ENCODE results near the gene ANKRD44.

The ANKRD44 gene

GRCh38 chr2:197236816-197237215 lies 73.8 kb downstream of the ANKRD44 start:
- DNase-seq (ENCODE audit: low spot score) = no peak

- DNase-seq (ENCODE audit: low spot score) = no peak
These were observed 74.4 kb downstream of the ANKRD44 start for GRCh38 chr2:197236159-197236558.

- DNase-seq (ENCODE audit: low spot score) = no peak
These were observed 74.9 kb downstream of the ANKRD44 start for GRCh38 chr2:197235711-197236110.

- DNase-seq (ENCODE audit: low spot score) = no peak
These were observed 75.8 kb downstream of the ANKRD44 start for GRCh38 chr2:197234671-197235191.

GRCh38 chr2:197233473-197233872 lies 77.1 kb downstream of the ANKRD44 start:
- DNase-seq (ENCODE audit: low spot score) = no peak

GRCh38 chr2:197232010-197232409 lies 78.6 kb downstream of the ANKRD44 start:
- DNase-seq (ENCODE audit: low spot score) = no peak

GRCh38 chr2:197229509-197230443 lies 80.8 kb downstream of the ANKRD44 start:
- DNase-seq (ENCODE audit: low spot score) = no peak

GRCh38 chr2:197223451-197223850 lies 87.1 kb downstream of the ANKRD44 start:
- DNase-seq (ENCODE audit: low spot score) = no peak

- DNase-seq (ENCODE audit: low spot score) = no peak
These were observed 90.9 kb downstream of the ANKRD44 start for GRCh38 chr2:197219636-197220035.

- no peak for DNase-seq (ENCODE audit: low spot score)
These were observed 93.0 kb downstream of the ANKRD44 start for GRCh38 chr2:197217541-197217940.

- no peak for DNase-seq (ENCODE audit: low spot score)
These were observed 94.1 kb downstream of the ANKRD44 start for GRCh38 chr2:197216361-197216979.

- DNase-seq (ENCODE audit: low spot score) = no peak
These were observed 94.7 kb downstream of the ANKRD44 start for GRCh38 chr2:197215748-197216360.

- DNase-seq (ENCODE audit: low spot score) = no peak
These were observed 98.0 kb downstream of the ANKRD44 start for GRCh38 chr2:197212344-197213262.

GRCh38 chr2:197211881-197212342 lies 98.7 kb downstream of the ANKRD44 start:
- no peak for DNase-seq (ENCODE audit: low spot score)

- no peak for DNase-seq (ENCODE audit: low spot score)
These were observed 100.2 kb downstream of the ANKRD44 start for GRCh38 chr2:197210430-197210829.

- DNase-seq (ENCODE audit: low spot score) = no peak
These were observed 100.7 kb downstream of the ANKRD44 start for GRCh38 chr2:197209742-197210408.

- DNase-seq (ENCODE audit: low spot score) = no peak
These were observed 101.3 kb downstream of the ANKRD44 start for GRCh38 chr2:197209246-197209645.

GRCh38 chr2:197208841-197209240 lies 101.7 kb downstream of the ANKRD44 start:
- no peak for DNase-seq (ENCODE audit: low spot score)

- DNase-seq (ENCODE audit: low spot score) = no peak
These were observed 102.6 kb downstream of the ANKRD44 start for GRCh38 chr2:197208024-197208423.

GRCh38 chr2:197207598-197207997 lies 103.0 kb downstream of the ANKRD44 start:
- DNase-seq (ENCODE audit: low spot score) = no peak

GRCh38 chr2:197207106-197207505 lies 103.5 kb downstream of the ANKRD44 start:
- no peak for DNase-seq (ENCODE audit: low spot score)

All from ecto neural progenitor cell (in vitro differentiated cells).